Measurements from ENCODE around the gene HAT1. TPM values are rescaled to one million over a fixed set of nuclear protein-coding genes. Genes with fewer than 3 reads are reported as not detected.
"Not testable (repeated sequence)": the region's sequence is repeated elsewhere in the genome, so short reads cannot be mapped to it uniquely, and the experiment has no call there.

The HAT1 gene
- total and polyA plus RNA-seq, 10 donors = 22.1 to 41.9 (median 34.7) TPM

DNA sequence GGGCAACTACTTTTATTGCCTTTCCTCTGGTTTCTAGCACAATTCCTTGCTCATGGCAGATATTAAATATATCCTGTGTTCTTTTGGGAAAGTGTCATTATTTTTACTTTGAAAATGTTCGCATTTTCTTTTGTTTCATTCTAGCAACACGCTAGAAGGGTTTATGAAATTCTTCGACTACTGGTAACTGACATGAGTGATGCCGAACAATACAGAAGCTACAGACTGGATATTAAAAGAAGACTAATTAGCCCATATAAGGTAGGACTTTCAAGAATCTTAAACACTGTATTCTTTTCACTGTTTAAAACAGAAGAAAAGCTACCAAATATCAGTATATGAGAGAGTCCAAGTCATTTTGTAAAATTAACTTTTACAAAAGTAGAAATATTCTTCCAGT, 56.8 kb downstream of the HAT1 start:
- WGBS, 5 donors = 97 to 99% (median 98%) methylated on average over 4 of the region's 4 CpGs
- no peak for DNase-seq
- Histone ChIP-seq H3K36me3 (peaks cover 0 to 92% (median 49%) of the 10 kb centered on the region in 6 donors), H3K4me1 (no peaks in the 10 kb centered on the region), H3K4me3 (no peak overlapping the region), H3K27ac (no peak overlapping the region), H3K27me3 (replicated peaks in 1 of 7) (no peaks in the 10 kb centered on the region), H3K9me3 (no peaks in the 10 kb centered on the region)
- no peak for TF ChIP-seq POLR2A (IDR thresholded peaks at IDR 0.05)
- TF ChIP-seq, protein P1, sequence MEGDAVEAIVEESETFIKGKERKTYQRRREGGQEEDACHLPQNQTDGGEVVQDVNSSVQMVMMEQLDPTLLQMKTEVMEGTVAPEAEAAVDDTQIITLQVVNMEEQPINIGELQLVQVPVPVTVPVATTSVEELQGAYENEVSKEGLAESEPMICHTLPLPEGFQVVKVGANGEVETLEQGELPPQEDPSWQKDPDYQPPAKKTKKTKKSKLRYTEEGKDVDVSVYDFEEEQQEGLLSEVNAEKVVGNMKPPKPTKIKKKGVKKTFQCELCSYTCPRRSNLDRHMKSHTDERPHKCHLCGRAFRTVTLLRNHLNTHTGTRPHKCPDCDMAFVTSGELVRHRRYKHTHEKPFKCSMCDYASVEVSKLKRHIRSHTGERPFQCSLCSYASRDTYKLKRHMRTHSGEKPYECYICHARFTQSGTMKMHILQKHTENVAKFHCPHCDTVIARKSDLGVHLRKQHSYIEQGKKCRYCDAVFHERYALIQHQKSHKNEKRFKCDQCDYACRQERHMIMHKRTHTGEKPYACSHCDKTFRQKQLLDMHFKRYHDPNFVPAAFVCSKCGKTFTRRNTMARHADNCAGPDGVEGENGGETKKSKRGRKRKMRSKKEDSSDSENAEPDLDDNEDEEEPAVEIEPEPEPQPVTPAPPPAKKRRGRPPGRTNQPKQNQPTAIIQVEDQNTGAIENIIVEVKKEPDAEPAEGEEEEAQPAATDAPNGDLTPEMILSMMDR (IDR thresholded peaks at IDR 0.05 in 8 of 11, conservative IDR thresholded peaks at IDR 0.05 in 3 of 11) = no peak
- no peak for TF ChIP-seq POLR2AphosphoS5 (IDR thresholded peaks at IDR 0.05)
- intact Hi-C loops (cut with DNase I; ENCODE audit: low total_unique reads) = no loop called here

DNA sequence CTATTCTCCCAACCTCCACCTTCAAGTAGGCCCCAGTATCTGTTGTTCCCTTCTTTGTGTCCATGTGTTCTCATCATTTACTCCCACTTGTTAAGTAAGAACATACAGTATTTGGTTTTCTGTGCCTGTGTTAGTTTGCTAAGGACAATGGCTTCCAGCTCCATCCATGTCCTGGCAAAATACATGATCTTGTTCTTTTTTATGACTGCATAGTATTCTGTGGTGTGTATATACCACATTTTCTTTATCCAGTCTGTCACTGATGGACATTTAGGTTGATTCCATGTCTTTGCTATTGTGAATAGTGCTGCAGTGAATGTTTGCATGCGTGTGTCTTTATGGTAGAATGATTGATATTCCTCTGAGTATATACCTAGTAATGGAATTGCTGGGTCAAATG, 61.7 kb downstream of the HAT1 start:
- H3K27ac ChIP-seq; DNase-seq; intact Hi-C loops (cut with DNase I; ENCODE audit: low total_unique reads); H3K4me3 ChIP-seq; H3K27me3 ChIP-seq (replicated peaks in 1 of 7); H3K4me1 ChIP-seq; H3K9me3 ChIP-seq: not testable (repeated sequence)
- peaks cover 0 to 68% (median 31%) of the 10 kb centered on the region in 6 donors for H3K36me3 ChIP-seq
- WGBS, 5 donors = 92 to 97% (median 96%) methylated on average over 1 of the region's 1 CpG

GRCh38 chr2:171985076-171985475, 62.8 kb downstream of the HAT1 start:
- intact Hi-C loops (cut with DNase I; ENCODE audit: low total_unique reads) = no loop called here
- Histone ChIP-seq H3K9me3 (no peaks in the 10 kb centered on the region), H3K4me3 (no peak overlapping the region), H3K4me1 (no peaks in the 10 kb centered on the region), H3K27ac (no peak overlapping the region), H3K27me3 (replicated peaks in 1 of 7) (no peaks in the 10 kb centered on the region), H3K36me3 (peaks cover 0 to 57% (median 20%) of the 10 kb centered on the region in 6 donors)
- no peak for DNase-seq
- 88 to 97% (median 95%) methylated on average over 2 of the region's 2 CpGs for WGBS, 5 donors
- TF ChIP-seq POLR2A (IDR thresholded peaks at IDR 0.05) (no peak), POLR2AphosphoS5 (IDR thresholded peaks at IDR 0.05) (no peak)
- TF ChIP-seq, protein P1 (IDR thresholded peaks at IDR 0.05 in 8 of 11, conservative IDR thresholded peaks at IDR 0.05 in 3 of 11) = no peak

- intact Hi-C loops (cut with DNase I; ENCODE audit: low total_unique reads) = no loop called here
- H3K27ac ChIP-seq = no peak overlapping the region
- H3K27me3 ChIP-seq (replicated peaks in 1 of 7) = no peaks in the 10 kb centered on the region
- H3K4me3 ChIP-seq = no peak overlapping the region
- peaks cover 0 to 40% (median 12%) of the 10 kb centered on the region in 6 donors for H3K36me3 ChIP-seq
- no peaks in the 10 kb centered on the region for H3K4me1 ChIP-seq
- TF ChIP-seq POLR2AphosphoS5 (IDR thresholded peaks at IDR 0.05) (no peak), POLR2A (IDR thresholded peaks at IDR 0.05) (no peak)
- TF ChIP-seq, protein P1 (IDR thresholded peaks at IDR 0.05 in 8 of 11, conservative IDR thresholded peaks at IDR 0.05 in 3 of 11) = no peak
- H3K9me3 ChIP-seq = no peaks in the 10 kb centered on the region
- WGBS, 5 donors = 81 to 96% (median 95%) methylated on average over 4 of the region's 4 CpGs
- no peak for DNase-seq
Observed at GRCh38 chr2:171986778-171987177, 64.5 kb downstream of the HAT1 start.

DNA sequence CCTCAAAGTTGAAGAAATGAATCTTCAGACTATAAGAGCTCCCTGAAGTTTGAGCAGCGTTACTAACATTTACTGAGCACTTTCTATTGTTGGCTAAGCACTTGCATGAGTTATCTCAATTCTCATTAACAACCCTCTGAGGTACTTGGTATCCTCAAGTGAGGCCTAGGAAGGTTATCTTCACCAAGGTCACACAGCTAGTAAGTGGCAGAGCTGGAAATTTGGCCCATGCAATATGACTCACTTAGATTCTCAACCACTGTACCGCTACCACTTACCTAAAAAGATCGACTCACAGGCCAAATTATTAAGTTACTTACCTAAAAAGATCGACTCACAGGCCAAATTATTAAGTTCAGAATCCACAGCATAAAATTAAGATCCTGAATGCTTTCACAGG, 68.8 kb downstream of the HAT1 start:
- TF ChIP-seq POLR2AphosphoS5 (IDR thresholded peaks at IDR 0.05) = no peak
- TF ChIP-seq, protein P1 (IDR thresholded peaks at IDR 0.05 in 8 of 11, conservative IDR thresholded peaks at IDR 0.05 in 3 of 11) = no peak
- TF ChIP-seq POLR2A (IDR thresholded peaks at IDR 0.05) = no peak
- Histone ChIP-seq H3K4me3 (no peak overlapping the region), H3K4me1 (no peaks in the 10 kb centered on the region), H3K27ac (no peak overlapping the region), H3K27me3 (replicated peaks in 1 of 7) (no peaks in the 10 kb centered on the region), H3K36me3 (peaks cover 0 to 5% (median 0%) of the 10 kb centered on the region in 6 donors), H3K9me3 (no peaks in the 10 kb centered on the region)
- WGBS, 5 donors = 80 to 90% (median 83%) methylated on average over 4 of the region's 4 CpGs
- intact Hi-C loops (cut with DNase I; ENCODE audit: low total_unique reads) = no loop called here
- no peak for DNase-seq
